ENCODE data around the gene MASP1. TPM values are rescaled to one million over a fixed set of nuclear protein-coding genes. Genes with fewer than 3 reads are reported as not detected.

Gene MASP1
- total and polyA plus RNA-seq, 8 donors = 0.42 to 8.0 (median 6.2) TPM

DNA sequence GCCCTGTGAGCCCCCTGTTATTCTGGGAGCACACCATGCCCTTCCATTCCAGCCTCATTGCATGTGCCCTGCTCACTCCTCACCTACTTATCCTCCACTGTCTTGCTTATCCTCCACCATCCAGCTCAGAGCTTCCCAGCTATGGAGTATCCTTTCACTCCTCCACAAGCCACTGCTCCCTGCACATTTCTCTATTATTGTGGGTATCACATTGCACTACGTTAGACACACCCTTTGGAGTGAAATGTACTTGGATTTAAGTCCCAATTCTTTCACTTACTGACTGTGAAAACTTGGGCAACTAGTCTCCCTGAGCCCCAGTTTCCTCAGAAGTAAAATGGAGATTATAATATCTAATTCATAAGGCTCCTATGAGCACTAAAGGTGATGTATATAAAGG is 4.3 kb downstream of the MASP1 start:
- intact Hi-C loops (cut with DNase I) = no loop called here
- TF ChIP-seq, protein P1, sequence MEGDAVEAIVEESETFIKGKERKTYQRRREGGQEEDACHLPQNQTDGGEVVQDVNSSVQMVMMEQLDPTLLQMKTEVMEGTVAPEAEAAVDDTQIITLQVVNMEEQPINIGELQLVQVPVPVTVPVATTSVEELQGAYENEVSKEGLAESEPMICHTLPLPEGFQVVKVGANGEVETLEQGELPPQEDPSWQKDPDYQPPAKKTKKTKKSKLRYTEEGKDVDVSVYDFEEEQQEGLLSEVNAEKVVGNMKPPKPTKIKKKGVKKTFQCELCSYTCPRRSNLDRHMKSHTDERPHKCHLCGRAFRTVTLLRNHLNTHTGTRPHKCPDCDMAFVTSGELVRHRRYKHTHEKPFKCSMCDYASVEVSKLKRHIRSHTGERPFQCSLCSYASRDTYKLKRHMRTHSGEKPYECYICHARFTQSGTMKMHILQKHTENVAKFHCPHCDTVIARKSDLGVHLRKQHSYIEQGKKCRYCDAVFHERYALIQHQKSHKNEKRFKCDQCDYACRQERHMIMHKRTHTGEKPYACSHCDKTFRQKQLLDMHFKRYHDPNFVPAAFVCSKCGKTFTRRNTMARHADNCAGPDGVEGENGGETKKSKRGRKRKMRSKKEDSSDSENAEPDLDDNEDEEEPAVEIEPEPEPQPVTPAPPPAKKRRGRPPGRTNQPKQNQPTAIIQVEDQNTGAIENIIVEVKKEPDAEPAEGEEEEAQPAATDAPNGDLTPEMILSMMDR (IDR thresholded peaks at IDR 0.05) = no peak
- ATAC-seq (no peak), DNase-seq (no peak)
- no peaks in the 10 kb centered on the region for H3K27me3 ChIP-seq
- peaks cover 0 to 10% of the 10 kb centered on the region in 2 donors for H3K4me1 ChIP-seq
- no peaks in the 10 kb centered on the region for H3K9me3 ChIP-seq
- H3K36me3 ChIP-seq = no peaks in the 10 kb centered on the region
- no peak overlapping the region for H3K4me3 ChIP-seq
- no peak overlapping the region for H3K27ac ChIP-seq

DNA sequence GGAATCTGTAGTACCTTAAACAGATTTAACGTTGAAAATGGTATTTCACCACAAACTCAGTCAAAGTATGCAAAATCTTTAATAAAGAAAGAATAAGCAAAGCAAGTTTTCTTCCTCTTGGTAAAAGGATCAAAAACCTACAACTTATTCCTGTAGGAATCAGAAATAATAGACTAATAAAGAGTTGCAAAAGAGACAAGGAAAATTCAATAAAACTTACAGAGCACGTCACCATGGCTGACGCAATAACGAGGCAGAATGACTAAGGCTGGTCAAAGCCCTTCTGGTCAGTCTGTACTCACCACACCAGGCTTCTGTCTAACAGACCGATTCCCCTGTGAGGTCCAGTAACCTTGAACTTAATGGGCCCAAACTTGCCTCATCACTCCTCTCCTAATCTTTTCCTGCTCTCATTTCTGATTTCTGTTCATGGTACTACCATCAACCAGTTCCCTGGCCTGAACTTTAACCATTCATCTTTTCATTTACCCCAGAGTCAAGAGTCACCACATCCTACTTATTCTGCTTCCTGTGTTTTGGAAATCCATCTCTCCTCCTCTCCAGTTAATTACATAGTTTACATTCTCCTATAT is 5.0 kb downstream of the MASP1 start:
- ATAC-seq (peak; percentile 35), DNase-seq (no peak)
- intact Hi-C loops (cut with DNase I) = no loop called here

DNA sequence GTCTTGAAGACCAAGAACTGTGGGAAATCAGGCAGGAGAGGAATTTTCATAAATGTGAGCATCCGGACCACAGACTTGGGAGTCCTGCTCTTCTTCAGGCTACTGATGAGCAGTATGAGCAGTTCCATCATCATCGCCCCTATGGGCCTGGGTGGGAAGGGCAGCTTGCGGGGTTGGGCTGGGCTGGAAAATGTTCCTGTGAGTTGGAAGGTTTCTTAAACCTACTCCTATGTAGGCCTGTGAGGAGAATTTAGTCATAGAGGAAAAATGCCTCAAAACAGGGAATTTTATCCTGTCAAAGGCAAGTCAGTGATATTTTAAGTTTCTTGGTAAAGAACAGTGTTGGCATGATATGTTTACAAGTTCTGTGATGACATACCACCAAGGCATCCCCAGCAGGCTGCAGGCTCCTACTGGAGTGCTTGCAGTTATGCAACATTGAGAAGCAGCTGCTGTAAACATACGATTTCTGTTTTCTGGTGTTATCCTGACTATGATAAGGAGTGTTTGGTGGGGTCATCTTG is 10.3 kb downstream of the MASP1 start:
- no peaks in the 10 kb centered on the region for H3K4me1 ChIP-seq
- no peaks in the 10 kb centered on the region for H3K36me3 ChIP-seq
- no peak overlapping the region for H3K27ac ChIP-seq
- DNase-seq = no peak
- TF ChIP-seq, protein P1 (IDR thresholded peaks at IDR 0.05) = no peak
- no peaks in the 10 kb centered on the region for H3K9me3 ChIP-seq
- ATAC-seq = no peak
- no peaks in the 10 kb centered on the region for H3K27me3 ChIP-seq
- intact Hi-C loops (cut with DNase I) = no loop called here
- no peak overlapping the region for H3K4me3 ChIP-seq

More for the DNA sequence above, 5.0 kb downstream of the MASP1 start:
- no peaks in the 10 kb centered on the region for H3K27me3 ChIP-seq
- no peaks in the 10 kb centered on the region for H3K36me3 ChIP-seq
- peaks cover 0 to 10% of the 10 kb centered on the region in 2 donors for H3K4me1 ChIP-seq
- H3K4me3 ChIP-seq = no peak overlapping the region
- TF ChIP-seq, protein P1 (IDR thresholded peaks at IDR 0.05) = no peak
- H3K9me3 ChIP-seq = no peaks in the 10 kb centered on the region
- no peak overlapping the region for H3K27ac ChIP-seq

DNA sequence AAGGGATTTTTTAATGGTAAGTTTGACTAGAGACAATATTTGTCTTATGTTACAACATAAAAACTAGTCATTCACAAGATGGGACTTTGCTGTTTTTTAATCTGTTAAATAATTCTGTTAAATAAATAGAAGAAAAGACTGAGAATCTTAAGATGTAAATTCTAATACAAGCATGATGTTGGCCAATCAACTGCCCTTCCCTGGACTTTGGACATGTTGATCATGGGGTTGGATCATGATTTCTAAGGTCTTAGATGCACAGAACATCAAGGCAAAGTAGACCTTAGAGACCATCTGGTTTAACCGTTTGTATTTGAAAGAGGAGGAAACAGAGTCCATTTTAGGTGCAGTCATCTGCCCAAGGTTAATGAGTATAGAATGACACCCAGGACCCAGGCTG is 10.9 kb downstream of the MASP1 start:
- H3K36me3 ChIP-seq = no peaks in the 10 kb centered on the region
- H3K4me1 ChIP-seq = no peaks in the 10 kb centered on the region
- no peak overlapping the region for H3K27ac ChIP-seq
- TF ChIP-seq, protein P1 (IDR thresholded peaks at IDR 0.05) = no peak
- H3K4me3 ChIP-seq = no peak overlapping the region
- ATAC-seq (no peak), DNase-seq (no peak)
- H3K27me3 ChIP-seq = no peaks in the 10 kb centered on the region
- H3K9me3 ChIP-seq = no peaks in the 10 kb centered on the region
- intact Hi-C loops (cut with DNase I) = no loop called here

DNA sequence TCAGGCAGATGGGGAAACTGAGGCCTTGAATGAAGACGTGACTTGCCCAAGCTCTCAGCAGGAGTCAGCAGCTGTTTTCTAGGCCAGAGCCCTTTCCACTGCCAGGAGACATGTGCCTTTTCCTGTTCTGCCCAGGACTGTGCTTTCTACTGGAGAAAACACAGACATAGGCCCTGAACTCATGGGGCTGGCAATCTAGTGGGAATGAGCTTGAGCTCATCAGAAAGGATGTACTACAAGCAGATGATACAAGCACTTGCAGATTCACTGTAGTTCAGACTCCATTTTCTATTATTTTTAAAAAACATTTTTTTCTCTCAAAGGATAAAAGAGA is 14.4 kb downstream of the MASP1 start:
- intact Hi-C loops (cut with DNase I) = no loop called here
- Histone ChIP-seq H3K9me3 (no peaks in the 10 kb centered on the region), H3K27ac (no peak overlapping the region), H3K4me3 (no peak overlapping the region), H3K27me3 (no peaks in the 10 kb centered on the region), H3K36me3 (no peaks in the 10 kb centered on the region), H3K4me1 (no peaks in the 10 kb centered on the region)
- TF ChIP-seq, protein P1 (IDR thresholded peaks at IDR 0.05) = no peak
- ATAC-seq = no peak
- DNase-seq = no peak

All from left lung (tissue), 10 donors.